Testis (tissue), 3 donors: ENCODE data around the gene IL1RAPL2. TPM values are rescaled to one million over a fixed set of nuclear protein-coding genes. Genes with fewer than 3 reads are reported as not detected.

ENCODE experiments used
- DNase-seq: peaks from one replicate; pipeline ENCODE4 v3.0.0-alpha.2; 2019
- H3K27ac ChIP-seq, 2 donors: fragments of 200-600 bp; sonication (generic); one replicate each; pipeline ENCODE4 v1.5.1; 2019
- H3K27me3 ChIP-seq: fragments of 200-600 bp; sonication (generic); one replicate; pipeline ENCODE4 v1.5.1; 2019
- H3K36me3 ChIP-seq: fragments of 200-600 bp; sonication (generic); one replicate; pipeline ENCODE4 v1.5.1; 2017; ENCODE audit warnings: low read depth; ENCODE audit errors: missing control alignments
- H3K4me1 ChIP-seq: fragments of 200-600 bp; sonication (generic); one replicate; pipeline ENCODE4 v1.5.1; 2019
- H3K4me3 ChIP-seq, 2 donors: fragments of 200-600 bp; sonication (generic); one replicate each; pipeline ENCODE4 v1.5.1; 2017 to 2019
- H3K9me3 ChIP-seq: fragments of 200-600 bp; sonication (generic); one replicate; pipeline ENCODE4 v1.5.1; 2017
- POLR2A ChIP-seq: fragments of 450-650 bp; IDR thresholded peaks from one replicate; pipeline ENCODE4 v1.6.1; 2017; ENCODE audit warnings: antibody characterized with exemption, mild to moderate bottlenecking, moderate library complexity
- whole genome bisulfite sequencing, 2 donors: methylation state at CpG; one replicate each; pipeline ENCODE4 v1.1.5; 2018; 5-methylcytosine and 5-hydroxymethylcytosine counted together
- intact Hi-C: fragments of 100-400 bp; cut with DNase I; formaldehyde crosslinking; loops from one replicate; pipeline ENCODE4 v1.15.1; 2023; ENCODE audit warnings: low total_unique reads
- polyA plus RNA-seq: library from polyadenylated mRNA; stranded (reverse); fragments of 350-450 nt; fragmentation: Illumina TruSeq; extraction: RNeasy Lipid Tissue Mini Kit (QIAGEN cat#74804); gene quantifications from one replicate; pipeline ENCODE4 v1.2.3, GENCODE V29; 2014; ENCODE audit warnings: low read depth, low replicate concordance; ENCODE audit not compliant: insufficient read depth
- total RNA-seq, 2 donors: library from RNA; depleted of rRNA; stranded (reverse); fragments of >200 nt; gene quantifications; one replicate each; pipeline ENCODE4 v1.2.3, GENCODE V29; 2016
- TF ChIP-seq, protein P1 (sequence below), 3 experiments: fragments of 450-650 bp in 2 of 3; fragments of 200-600 bp in 1 of 3; sonication (generic) in 1 of 3; IDR thresholded peaks; one replicate each; pipeline ENCODE4 v1.5.1; 2016 to 2019; ENCODE audit warnings: antibody characterized with exemption in 3 of 3, mild to moderate bottlenecking in 2 of 3, moderate library complexity in 1 of 3

IL1RAPL2 gene
- total and polyA plus RNA-seq, 3 donors from 2014 or later: 0.47 to 1.3 (median 1.2) TPM

DNA sequence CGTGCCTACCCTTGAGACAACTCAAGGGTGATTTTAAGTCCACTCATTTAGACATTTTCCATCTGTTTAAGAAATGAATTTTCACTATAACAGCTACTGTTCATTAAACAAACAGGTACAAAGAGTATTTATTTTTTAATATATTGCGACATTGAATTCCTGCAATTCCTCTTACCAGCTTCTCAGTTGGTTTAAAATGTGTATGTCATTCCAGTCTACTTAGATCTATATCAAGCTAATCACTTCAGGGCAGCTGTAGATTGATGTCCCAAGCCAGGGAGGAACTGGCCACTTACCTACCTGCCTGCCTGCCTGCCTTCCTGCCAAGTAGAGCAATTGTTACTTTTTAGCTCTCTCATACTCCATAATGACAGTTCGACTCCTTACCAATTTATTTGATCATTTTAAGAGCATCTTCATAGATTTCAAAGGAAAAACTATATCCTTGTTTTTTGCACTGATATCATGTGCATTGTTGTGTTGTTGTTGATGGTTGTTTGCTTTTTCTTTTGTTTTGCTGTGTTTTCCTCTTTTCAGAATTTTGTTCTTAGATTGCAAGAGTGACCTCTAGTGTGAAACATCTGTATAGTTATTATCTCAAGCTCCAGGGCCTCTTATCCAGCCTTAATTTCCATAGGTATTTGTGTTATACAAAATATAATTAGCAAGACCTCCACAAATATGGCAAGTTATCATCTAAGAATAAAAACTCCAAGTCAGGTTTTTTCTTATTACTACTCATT lies 1135.5 kb downstream of the IL1RAPL2 start:
- TF ChIP-seq POLR2A: no peak
- TF ChIP-seq, protein P1, sequence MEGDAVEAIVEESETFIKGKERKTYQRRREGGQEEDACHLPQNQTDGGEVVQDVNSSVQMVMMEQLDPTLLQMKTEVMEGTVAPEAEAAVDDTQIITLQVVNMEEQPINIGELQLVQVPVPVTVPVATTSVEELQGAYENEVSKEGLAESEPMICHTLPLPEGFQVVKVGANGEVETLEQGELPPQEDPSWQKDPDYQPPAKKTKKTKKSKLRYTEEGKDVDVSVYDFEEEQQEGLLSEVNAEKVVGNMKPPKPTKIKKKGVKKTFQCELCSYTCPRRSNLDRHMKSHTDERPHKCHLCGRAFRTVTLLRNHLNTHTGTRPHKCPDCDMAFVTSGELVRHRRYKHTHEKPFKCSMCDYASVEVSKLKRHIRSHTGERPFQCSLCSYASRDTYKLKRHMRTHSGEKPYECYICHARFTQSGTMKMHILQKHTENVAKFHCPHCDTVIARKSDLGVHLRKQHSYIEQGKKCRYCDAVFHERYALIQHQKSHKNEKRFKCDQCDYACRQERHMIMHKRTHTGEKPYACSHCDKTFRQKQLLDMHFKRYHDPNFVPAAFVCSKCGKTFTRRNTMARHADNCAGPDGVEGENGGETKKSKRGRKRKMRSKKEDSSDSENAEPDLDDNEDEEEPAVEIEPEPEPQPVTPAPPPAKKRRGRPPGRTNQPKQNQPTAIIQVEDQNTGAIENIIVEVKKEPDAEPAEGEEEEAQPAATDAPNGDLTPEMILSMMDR (IDR thresholded peaks at IDR 0.05): no peak
- WGBS, 2 donors: 77 to 88% methylated on average over 3 of the region's 3 CpGs
- H3K4me1 ChIP-seq: no peaks in the 10 kb centered on the region
- H3K36me3 ChIP-seq: no peaks in the 10 kb centered on the region
- H3K27ac ChIP-seq: no peak overlapping the region
- H3K27me3 ChIP-seq: no peaks in the 10 kb centered on the region
- H3K9me3 ChIP-seq: no peaks in the 10 kb centered on the region
- no peak overlapping the region for H3K4me3 ChIP-seq
- intact Hi-C loops: no loop called here
- DNase-seq: no peak

DNA sequence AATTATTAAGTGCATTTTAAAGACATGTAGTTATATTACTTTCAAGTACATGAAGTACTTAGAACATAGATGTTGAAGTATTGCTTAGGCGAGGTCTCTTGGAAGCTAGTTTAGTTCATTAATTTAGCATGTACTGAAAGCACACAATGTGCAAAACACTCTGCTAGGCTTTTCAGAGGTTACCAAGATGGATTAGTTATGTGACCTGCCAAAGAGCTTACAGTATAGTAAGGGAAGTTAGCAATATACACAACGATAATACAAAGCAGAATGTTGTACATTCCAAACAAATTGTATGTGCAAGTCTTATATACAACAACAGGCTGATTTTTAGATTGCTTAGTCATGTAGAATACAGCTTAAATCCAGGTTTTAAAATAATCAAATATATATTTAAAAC lies 1137.9 kb downstream of the IL1RAPL2 start:
- H3K27me3 ChIP-seq: no peaks in the 10 kb centered on the region
- no peak overlapping the region for H3K4me3 ChIP-seq
- 60 to 71% methylated on average over 2 of the region's 2 CpGs for WGBS, 2 donors
- H3K9me3 ChIP-seq: no peaks in the 10 kb centered on the region
- H3K27ac ChIP-seq: no peak overlapping the region
- intact Hi-C loops: no loop called here
- no peaks in the 10 kb centered on the region for H3K4me1 ChIP-seq
- no peak for TF ChIP-seq POLR2A
- TF ChIP-seq, protein P1 (IDR thresholded peaks at IDR 0.05): no peak
- no peaks in the 10 kb centered on the region for H3K36me3 ChIP-seq
- no peak for DNase-seq

DNA sequence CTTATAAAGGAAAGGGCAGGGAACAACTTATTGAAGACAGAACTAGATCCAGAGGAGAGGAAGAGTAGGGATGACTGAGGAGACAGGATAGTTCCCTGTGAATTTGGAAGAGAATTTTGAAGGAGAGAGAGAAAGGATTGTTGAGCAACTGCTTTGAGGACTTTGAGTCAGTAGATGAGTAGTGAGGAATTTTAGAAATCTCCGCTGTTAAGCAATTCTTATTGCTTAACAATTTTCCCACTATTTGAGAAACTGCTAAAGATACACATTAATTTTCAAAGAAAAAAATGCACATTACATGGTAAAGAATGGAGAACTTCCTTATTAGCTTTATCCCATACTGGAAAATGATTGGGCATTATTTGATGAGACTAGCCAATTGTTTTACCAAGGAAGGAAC lies 1140.0 kb downstream of the IL1RAPL2 start:
- H3K4me3 ChIP-seq: no peak overlapping the region
- no peaks in the 10 kb centered on the region for H3K27me3 ChIP-seq
- H3K36me3 ChIP-seq: no peaks in the 10 kb centered on the region
- DNase-seq: no peak
- H3K27ac ChIP-seq: no peak overlapping the region
- H3K4me1 ChIP-seq: no peaks in the 10 kb centered on the region
- no peaks in the 10 kb centered on the region for H3K9me3 ChIP-seq
- WGBS, 2 donors: 90 to 100% methylated on average over 1 of the region's 1 CpG
- intact Hi-C loops: no loop called here
- no peak for TF ChIP-seq POLR2A
- TF ChIP-seq, protein P1 (IDR thresholded peaks at IDR 0.05): no peak

DNA sequence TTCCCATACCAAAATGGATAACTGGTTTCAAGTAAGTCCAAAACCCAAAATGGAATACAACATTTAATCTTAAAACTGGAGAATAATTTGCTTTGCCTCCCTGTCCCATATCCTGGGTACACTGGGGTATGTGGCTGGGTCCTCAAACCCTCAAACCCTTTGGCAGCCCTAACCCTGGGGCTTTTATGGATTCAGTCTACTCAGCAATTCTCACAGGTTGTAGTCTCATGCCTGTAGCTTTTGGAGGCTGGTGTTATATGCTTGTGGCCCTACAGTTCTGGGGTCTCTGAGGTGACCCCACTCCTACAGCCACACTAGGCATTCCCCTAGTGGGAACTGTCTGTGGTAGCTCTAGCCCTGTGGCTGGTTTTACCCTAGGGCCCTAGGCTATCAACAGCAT lies 1145.8 kb downstream of the IL1RAPL2 start:
- Histone ChIP-seq H3K4me1 (no peaks in the 10 kb centered on the region), H3K9me3 (no peaks in the 10 kb centered on the region), H3K4me3 (no peak overlapping the region), H3K27me3 (no peaks in the 10 kb centered on the region), H3K36me3 (no peaks in the 10 kb centered on the region), H3K27ac (no peak overlapping the region)
- DNase-seq: no peak
- TF ChIP-seq POLR2A: no peak
- TF ChIP-seq, protein P1 (IDR thresholded peaks at IDR 0.05): no peak
- intact Hi-C loops: no loop called here

DNA sequence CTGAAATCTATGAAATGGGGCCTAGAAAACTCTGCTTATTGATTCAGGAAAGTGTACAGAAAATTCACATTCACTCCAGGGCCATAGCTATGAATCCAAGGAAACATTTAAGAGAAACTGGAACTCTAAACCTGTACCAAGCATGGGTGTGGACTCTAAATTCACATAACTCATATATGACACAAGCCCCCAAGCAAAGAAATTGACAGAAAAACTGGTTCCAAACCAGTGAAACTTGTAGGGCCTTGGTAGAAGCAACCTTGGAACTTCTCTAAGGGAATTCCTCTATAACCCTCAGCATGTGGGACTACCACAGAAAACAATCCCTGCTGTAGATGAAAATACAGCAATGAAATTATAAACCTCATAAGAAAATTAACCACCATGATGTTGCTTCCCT lies 1149.7 kb downstream of the IL1RAPL2 start:
- Histone ChIP-seq H3K4me3 (no peak overlapping the region), H3K9me3 (no peaks in the 10 kb centered on the region), H3K36me3 (no peaks in the 10 kb centered on the region), H3K27ac (no peak overlapping the region), H3K4me1 (no peaks in the 10 kb centered on the region), H3K27me3 (no peaks in the 10 kb centered on the region)
- intact Hi-C loops: no loop called here
- TF ChIP-seq, protein P1 (IDR thresholded peaks at IDR 0.05): no peak
- no peak for TF ChIP-seq POLR2A
- no peak for DNase-seq
